Stimulated activated CD4-positive, alpha-beta T cell treated with anti-CD3 and anti-CD28 coated beads, Interleukin-12 subunit alpha, Interleukin-12 subunit beta, amount 100 ng/mL, for 4 hours (primary cell): ENCODE data around the gene AQP7.
A peak's percentile ranks its signal among the peaks of the same experiment; 100 is the strongest.
"Not testable (repeated sequence)": the region's sequence is repeated elsewhere in the genome, so short reads cannot be mapped to it uniquely, and the experiment has no call there.

Experiments used
- DNase-seq: peaks from one replicate; pipeline ENCODE4 v3.0.0-alpha.2; 2020

The AQP7 gene

GRCh38 chr9:33431420-33431819 lies 29.1 kb upstream of the AQP7 start:
- no peak for DNase-seq

GRCh38 chr9:33430942-33431341 lies 28.6 kb upstream of the AQP7 start:
- DNase-seq = no peak

- no peak for DNase-seq
These were observed 27.1 kb upstream of the AQP7 start for GRCh38 chr9:33429256-33429985.

- DNase-seq = no peak
These were observed 24.5 kb upstream of the AQP7 start for GRCh38 chr9:33426843-33427293.

- DNase-seq = no peak
These were observed 22.8 kb upstream of the AQP7 start for GRCh38 chr9:33425128-33425533.

GRCh38 chr9:33424492-33424891 lies 22.1 kb upstream of the AQP7 start:
- not testable (repeated sequence) for DNase-seq

- DNase-seq = not testable (repeated sequence)
These were observed 21.7 kb upstream of the AQP7 start for GRCh38 chr9:33424043-33424442.

- DNase-seq = no peak
These were observed 17.4 kb upstream of the AQP7 start for GRCh38 chr9:33419708-33420303.

- DNase-seq = no peak
These were observed 15.7 kb upstream of the AQP7 start for GRCh38 chr9:33418090-33418489.

GRCh38 chr9:33416996-33417395 lies 14.6 kb upstream of the AQP7 start:
- DNase-seq = no peak

GRCh38 chr9:33415501-33416038 lies 13.2 kb upstream of the AQP7 start:
- peak; percentile 81 for DNase-seq

- DNase-seq = no peak
These were observed 12.6 kb upstream of the AQP7 start for GRCh38 chr9:33414889-33415500.

- no peak for DNase-seq
These were observed 11.9 kb upstream of the AQP7 start for GRCh38 chr9:33414268-33414667.

GRCh38 chr9:33408087-33408486 lies 5.7 kb upstream of the AQP7 start:
- no peak for DNase-seq

GRCh38 chr9:33407061-33407460 lies 4.7 kb upstream of the AQP7 start:
- DNase-seq = no peak

GRCh38 chr9:33404788-33405362 lies 2.5 kb upstream of the AQP7 start:
- no peak for DNase-seq

GRCh38 chr9:33403941-33404787 lies 1.8 kb upstream of the AQP7 start:
- DNase-seq = no peak

GRCh38 chr9:33401809-33402208 lies 559 bp downstream of the AQP7 start:
- not testable (repeated sequence) for DNase-seq

GRCh38 chr9:33399047-33399446 lies 3.3 kb downstream of the AQP7 start:
- DNase-seq = not testable (repeated sequence)

GRCh38 chr9:33397801-33398200 lies 4.6 kb downstream of the AQP7 start:
- not testable (repeated sequence) for DNase-seq

- not testable (repeated sequence) for DNase-seq
These were observed 7.0 kb downstream of the AQP7 start for GRCh38 chr9:33395159-33395879.

GRCh38 chr9:33393986-33394385 lies 8.4 kb downstream of the AQP7 start:
- not testable (repeated sequence) for DNase-seq
